ENCODE results near the gene FBXO38.

FBXO38 gene

GRCh38 chr5:148427370-148428042 lies 43.7 kb downstream of the FBXO38 start:
- H3K4me3 ChIP-seq (ENCODE audit: low read depth, low read length) = no peak overlapping the region
- no peak overlapping the region for H3K27ac ChIP-seq (ENCODE audit: low read depth, low read length)
- no peaks in the 10 kb centered on the region for H3K27me3 ChIP-seq (ENCODE audit: control insufficient read depth, insufficient read depth, low read length)
- H3K36me3 ChIP-seq (ENCODE audit: control insufficient read depth, insufficient read depth, low read length) = peaks cover 87% of the 10 kb centered on the region
- H3K4me1 ChIP-seq (ENCODE audit: control insufficient read depth, insufficient read depth, low read length) = no peaks in the 10 kb centered on the region
- no peak overlapping the region for H3K9ac ChIP-seq (ENCODE audit: low read depth, low read length)
- no peaks in the 10 kb centered on the region for H3K9me3 ChIP-seq (ENCODE audit: control insufficient read depth, insufficient read depth, low read length)

GRCh38 chr5:148428848-148429247 lies 45.1 kb downstream of the FBXO38 start:
- Histone ChIP-seq H3K4me1 (ENCODE audit: control insufficient read depth, insufficient read depth, low read length) (no peaks in the 10 kb centered on the region), H3K9me3 (ENCODE audit: control insufficient read depth, insufficient read depth, low read length) (no peaks in the 10 kb centered on the region), H3K9ac (ENCODE audit: low read depth, low read length) (no peak overlapping the region), H3K4me3 (ENCODE audit: low read depth, low read length) (no peak overlapping the region), H3K27me3 (ENCODE audit: control insufficient read depth, insufficient read depth, low read length) (no peaks in the 10 kb centered on the region), H3K36me3 (ENCODE audit: control insufficient read depth, insufficient read depth, low read length) (peaks cover 86% of the 10 kb centered on the region), H3K27ac (ENCODE audit: low read depth, low read length) (no peak overlapping the region)

- Histone ChIP-seq H3K4me3 (ENCODE audit: low read depth, low read length) (no peak overlapping the region), H3K27ac (ENCODE audit: low read depth, low read length) (no peak overlapping the region), H3K36me3 (ENCODE audit: control insufficient read depth, insufficient read depth, low read length) (peaks cover 78% of the 10 kb centered on the region), H3K9me3 (ENCODE audit: control insufficient read depth, insufficient read depth, low read length) (no peaks in the 10 kb centered on the region), H3K27me3 (ENCODE audit: control insufficient read depth, insufficient read depth, low read length) (no peaks in the 10 kb centered on the region), H3K9ac (ENCODE audit: low read depth, low read length) (no peak overlapping the region), H3K4me1 (ENCODE audit: control insufficient read depth, insufficient read depth, low read length) (no peaks in the 10 kb centered on the region)
Observed at GRCh38 chr5:148433826-148434225, 50.1 kb downstream of the FBXO38 start.

- no peaks in the 10 kb centered on the region for H3K9me3 ChIP-seq (ENCODE audit: control insufficient read depth, insufficient read depth, low read length)
- H3K9ac ChIP-seq (ENCODE audit: low read depth, low read length) = no peak overlapping the region
- H3K4me3 ChIP-seq (ENCODE audit: low read depth, low read length) = no peak overlapping the region
- peaks cover 91% of the 10 kb centered on the region for H3K36me3 ChIP-seq (ENCODE audit: control insufficient read depth, insufficient read depth, low read length)
- no peaks in the 10 kb centered on the region for H3K27me3 ChIP-seq (ENCODE audit: control insufficient read depth, insufficient read depth, low read length)
- no peak overlapping the region for H3K27ac ChIP-seq (ENCODE audit: low read depth, low read length)
- no peaks in the 10 kb centered on the region for H3K4me1 ChIP-seq (ENCODE audit: control insufficient read depth, insufficient read depth, low read length)
Observed at GRCh38 chr5:148436029-148436428, 52.3 kb downstream of the FBXO38 start.

DNA sequence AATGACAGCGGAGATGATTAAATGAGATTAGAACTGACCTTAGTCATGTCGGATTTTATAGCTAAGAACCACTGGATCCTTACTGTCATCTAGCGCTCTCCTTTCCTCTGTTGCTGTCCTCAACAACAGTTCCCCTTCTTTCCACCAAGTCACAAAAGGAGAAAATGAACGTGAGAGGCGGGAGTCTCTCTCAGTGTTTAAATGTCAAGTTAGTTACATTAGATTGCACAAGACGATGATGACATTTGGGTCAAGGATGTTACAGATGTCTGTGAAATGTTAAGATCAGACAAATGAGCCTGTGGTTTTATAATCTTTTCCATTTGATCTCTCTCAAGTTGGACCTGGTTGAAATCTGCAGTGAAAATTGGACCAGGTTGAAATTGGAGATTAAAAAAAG lies 53.5 kb downstream of the FBXO38 start:
- H3K9ac ChIP-seq (ENCODE audit: low read depth, low read length) = no peak overlapping the region
- H3K36me3 ChIP-seq (ENCODE audit: control insufficient read depth, insufficient read depth, low read length) = peaks cover 91% of the 10 kb centered on the region
- H3K4me3 ChIP-seq (ENCODE audit: low read depth, low read length) = no peak overlapping the region
- H3K9me3 ChIP-seq (ENCODE audit: control insufficient read depth, insufficient read depth, low read length) = no peaks in the 10 kb centered on the region
- H3K27ac ChIP-seq (ENCODE audit: low read depth, low read length) = no peak overlapping the region
- H3K4me1 ChIP-seq (ENCODE audit: control insufficient read depth, insufficient read depth, low read length) = no peaks in the 10 kb centered on the region
- H3K27me3 ChIP-seq (ENCODE audit: control insufficient read depth, insufficient read depth, low read length) = no peaks in the 10 kb centered on the region

DNA sequence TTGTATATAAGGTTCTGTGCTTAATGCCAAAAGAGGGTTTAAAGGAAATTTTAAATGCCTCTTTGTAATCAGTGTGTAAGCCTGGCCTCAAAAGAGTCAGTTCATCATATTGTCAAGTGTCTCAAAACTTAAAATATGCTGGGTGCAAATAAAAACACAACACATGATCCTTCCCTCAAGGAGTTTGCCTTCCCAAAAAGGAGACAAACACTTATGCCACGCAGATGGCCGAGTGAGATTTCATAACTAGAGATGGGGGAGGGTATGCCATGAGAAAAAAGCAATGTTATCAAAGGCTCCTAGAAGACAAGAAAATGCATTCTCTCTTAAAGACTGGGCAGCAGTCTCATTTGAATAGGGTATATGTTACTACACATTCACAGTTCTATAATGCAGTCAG lies 55.2 kb downstream of the FBXO38 start:
- H3K4me1 ChIP-seq (ENCODE audit: control insufficient read depth, insufficient read depth, low read length) = no peaks in the 10 kb centered on the region
- H3K27me3 ChIP-seq (ENCODE audit: control insufficient read depth, insufficient read depth, low read length) = no peaks in the 10 kb centered on the region
- peaks cover 78% of the 10 kb centered on the region for H3K36me3 ChIP-seq (ENCODE audit: control insufficient read depth, insufficient read depth, low read length)
- H3K9ac ChIP-seq (ENCODE audit: low read depth, low read length) = no peak overlapping the region
- H3K9me3 ChIP-seq (ENCODE audit: control insufficient read depth, insufficient read depth, low read length) = no peaks in the 10 kb centered on the region
- no peak overlapping the region for H3K4me3 ChIP-seq (ENCODE audit: low read depth, low read length)
- no peak overlapping the region for H3K27ac ChIP-seq (ENCODE audit: low read depth, low read length)

DNA sequence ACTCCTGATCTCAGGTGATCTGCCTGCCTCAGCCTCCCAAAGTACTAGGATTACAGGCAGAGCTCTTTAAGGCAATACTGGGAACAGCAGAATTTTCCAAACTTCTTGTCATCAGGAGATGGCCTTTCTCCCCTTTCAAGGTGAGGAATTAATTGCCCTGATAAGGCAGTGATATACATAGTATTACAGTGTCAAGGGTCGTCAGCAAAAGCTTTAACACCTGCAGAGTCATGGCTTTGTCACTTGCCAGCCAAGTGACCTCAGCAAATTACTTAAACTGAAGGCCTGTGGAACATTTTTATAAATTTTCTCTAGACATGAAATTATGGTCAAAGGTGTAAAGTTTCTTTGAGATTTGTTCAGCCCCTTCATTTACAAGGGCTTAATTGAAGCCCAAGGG lies 59.5 kb downstream of the FBXO38 start:
- Histone ChIP-seq H3K9ac (ENCODE audit: low read depth, low read length) (no peak overlapping the region), H3K36me3 (ENCODE audit: control insufficient read depth, insufficient read depth, low read length) (peaks cover 43% of the 10 kb centered on the region), H3K27me3 (ENCODE audit: control insufficient read depth, insufficient read depth, low read length) (no peaks in the 10 kb centered on the region), H3K27ac (ENCODE audit: low read depth, low read length) (no peak overlapping the region), H3K4me1 (ENCODE audit: control insufficient read depth, insufficient read depth, low read length) (peaks cover 8% of the 10 kb centered on the region), H3K9me3 (ENCODE audit: control insufficient read depth, insufficient read depth, low read length) (no peaks in the 10 kb centered on the region), H3K4me3 (ENCODE audit: low read depth, low read length) (no peak overlapping the region)

DNA sequence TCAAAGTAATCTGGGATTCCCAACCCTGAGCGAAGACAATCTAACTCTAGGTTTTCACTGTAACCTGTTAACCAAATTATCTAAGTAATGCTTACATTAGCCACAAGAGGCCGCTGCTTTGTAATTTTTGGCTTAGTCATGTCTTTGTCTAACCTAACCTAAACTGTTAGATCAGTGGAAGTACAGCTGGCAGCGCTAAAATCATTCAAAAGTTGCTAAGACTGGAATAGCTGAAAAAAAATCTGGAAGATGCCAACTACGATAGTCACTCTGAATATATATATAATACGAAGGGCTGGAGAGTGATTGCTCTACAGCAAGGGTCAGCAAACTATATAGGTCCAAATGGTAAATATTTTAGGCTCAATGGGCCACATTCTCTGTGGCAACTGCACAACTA lies 60.2 kb downstream of the FBXO38 start:
- Histone ChIP-seq H3K36me3 (ENCODE audit: control insufficient read depth, insufficient read depth, low read length) (peaks cover 35% of the 10 kb centered on the region), H3K4me3 (ENCODE audit: low read depth, low read length) (no peak overlapping the region), H3K9ac (ENCODE audit: low read depth, low read length) (no peak overlapping the region), H3K27ac (ENCODE audit: low read depth, low read length) (no peak overlapping the region), H3K27me3 (ENCODE audit: control insufficient read depth, insufficient read depth, low read length) (no peaks in the 10 kb centered on the region), H3K9me3 (ENCODE audit: control insufficient read depth, insufficient read depth, low read length) (no peaks in the 10 kb centered on the region), H3K4me1 (ENCODE audit: control insufficient read depth, insufficient read depth, low read length) (peaks cover 12% of the 10 kb centered on the region)

DNA sequence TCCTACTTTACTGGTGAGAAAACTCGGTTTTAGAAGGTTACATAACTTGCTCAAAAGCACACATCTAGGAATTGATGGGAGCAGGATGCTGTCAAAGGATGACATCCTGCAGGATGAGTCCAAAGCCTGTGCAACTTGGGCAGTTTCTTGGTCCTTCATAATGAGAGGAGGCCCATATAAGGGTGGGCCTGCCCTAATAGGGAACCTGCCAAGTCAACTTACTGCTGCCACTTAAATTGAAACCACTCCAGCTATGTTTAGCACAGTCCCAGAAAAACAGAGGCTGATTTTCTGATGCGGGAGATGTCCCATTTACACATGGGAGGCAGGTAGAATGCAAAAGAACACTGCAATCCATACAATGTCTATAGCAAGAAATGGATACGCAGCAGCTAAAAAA lies 61.8 kb downstream of the FBXO38 start:
- Histone ChIP-seq H3K36me3 (ENCODE audit: control insufficient read depth, insufficient read depth, low read length) (peaks cover 19% of the 10 kb centered on the region), H3K27me3 (ENCODE audit: control insufficient read depth, insufficient read depth, low read length) (no peaks in the 10 kb centered on the region), H3K9ac (ENCODE audit: low read depth, low read length) (no peak overlapping the region), H3K4me1 (ENCODE audit: control insufficient read depth, insufficient read depth, low read length) (peaks cover 12% of the 10 kb centered on the region), H3K27ac (ENCODE audit: low read depth, low read length) (no peak overlapping the region), H3K9me3 (ENCODE audit: control insufficient read depth, insufficient read depth, low read length) (no peaks in the 10 kb centered on the region), H3K4me3 (ENCODE audit: low read depth, low read length) (no peak overlapping the region)

GRCh38 chr5:148446611-148447010 lies 62.9 kb downstream of the FBXO38 start:
- Histone ChIP-seq H3K4me3 (ENCODE audit: low read depth, low read length) (no peak overlapping the region), H3K27me3 (ENCODE audit: control insufficient read depth, insufficient read depth, low read length) (no peaks in the 10 kb centered on the region), H3K4me1 (ENCODE audit: control insufficient read depth, insufficient read depth, low read length) (peaks cover 12% of the 10 kb centered on the region), H3K36me3 (ENCODE audit: control insufficient read depth, insufficient read depth, low read length) (peaks cover 9% of the 10 kb centered on the region), H3K9me3 (ENCODE audit: control insufficient read depth, insufficient read depth, low read length) (no peaks in the 10 kb centered on the region), H3K9ac (ENCODE audit: low read depth, low read length) (no peak overlapping the region), H3K27ac (ENCODE audit: low read depth, low read length) (no peak overlapping the region)

- H3K36me3 ChIP-seq (ENCODE audit: control insufficient read depth, insufficient read depth, low read length) = no peaks in the 10 kb centered on the region
- no peak overlapping the region for H3K4me3 ChIP-seq (ENCODE audit: low read depth, low read length)
- H3K27ac ChIP-seq (ENCODE audit: low read depth, low read length) = no peak overlapping the region
- H3K9ac ChIP-seq (ENCODE audit: low read depth, low read length) = no peak overlapping the region
- H3K4me1 ChIP-seq (ENCODE audit: control insufficient read depth, insufficient read depth, low read length) = peaks cover 28% of the 10 kb centered on the region
- H3K27me3 ChIP-seq (ENCODE audit: control insufficient read depth, insufficient read depth, low read length) = no peaks in the 10 kb centered on the region
- H3K9me3 ChIP-seq (ENCODE audit: control insufficient read depth, insufficient read depth, low read length) = no peaks in the 10 kb centered on the region
Observed at GRCh38 chr5:148452499-148453193, 68.9 kb downstream of the FBXO38 start.

All from HUES48 (cell line).